HG02943 (cell line): Measurements from ENCODE around the gene TSPAN19.

Source experiments
- ATAC-seq: cut with Tn5 transposase; IDR thresholded peaks from one replicate; pipeline ENCODE4 v1.9.1; 2021; ENCODE audit warnings: mild to moderate bottlenecking, low read depth, moderate library complexity; ENCODE audit not compliant: unreplicated experiment

The TSPAN19 gene

DNA sequence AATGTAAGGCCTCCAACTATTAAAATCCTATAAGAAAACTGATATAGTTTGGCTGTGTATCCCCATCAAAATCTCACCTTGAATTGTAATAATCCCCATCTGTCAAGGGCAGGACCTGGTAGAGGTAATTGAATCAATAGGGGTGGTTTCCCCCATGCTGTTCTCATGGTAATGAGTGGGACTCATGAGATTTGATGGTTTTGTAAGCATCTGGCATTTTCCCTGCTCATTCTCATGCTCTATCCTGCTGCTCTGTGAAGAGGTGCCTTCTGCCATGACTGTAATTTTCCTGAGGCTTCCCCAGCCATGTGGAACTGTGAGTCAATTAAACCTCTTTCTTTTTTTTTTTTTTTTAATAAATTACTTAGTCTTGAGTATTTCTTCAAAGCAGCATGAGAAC is 31.9 kb downstream of the TSPAN19 start:
- ATAC-seq, result no peak

- no peak for ATAC-seq
Observed at GRCh38 chr12:85002778-85003296, 33.2 kb downstream of the TSPAN19 start.

DNA sequence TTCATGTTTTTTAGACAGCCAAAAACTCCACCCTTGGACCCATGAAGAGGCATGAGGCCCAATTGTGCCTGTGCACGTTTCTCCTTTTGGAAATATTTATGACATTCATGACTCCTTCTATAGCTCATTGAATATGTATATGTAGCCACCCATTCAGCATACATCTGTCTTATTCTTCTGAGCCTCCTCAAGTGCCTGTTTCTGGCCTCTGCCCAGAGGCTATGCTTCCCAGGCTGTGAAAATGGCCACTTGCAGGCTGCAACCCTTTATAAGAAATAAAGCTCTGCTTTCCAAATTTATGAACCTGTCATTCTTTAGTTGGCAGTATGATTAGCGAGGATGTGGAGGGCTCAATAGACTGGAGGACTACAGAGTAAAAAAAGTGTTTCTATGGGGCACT is 35.3 kb downstream of the TSPAN19 start:
- no peak for ATAC-seq

GRCh38 chr12:84998341-84998740 is 37.7 kb downstream of the TSPAN19 start:
- ATAC-seq, result no peak

GRCh38 chr12:84996759-84997158 is 39.3 kb downstream of the TSPAN19 start:
- no peak for ATAC-seq

DNA sequence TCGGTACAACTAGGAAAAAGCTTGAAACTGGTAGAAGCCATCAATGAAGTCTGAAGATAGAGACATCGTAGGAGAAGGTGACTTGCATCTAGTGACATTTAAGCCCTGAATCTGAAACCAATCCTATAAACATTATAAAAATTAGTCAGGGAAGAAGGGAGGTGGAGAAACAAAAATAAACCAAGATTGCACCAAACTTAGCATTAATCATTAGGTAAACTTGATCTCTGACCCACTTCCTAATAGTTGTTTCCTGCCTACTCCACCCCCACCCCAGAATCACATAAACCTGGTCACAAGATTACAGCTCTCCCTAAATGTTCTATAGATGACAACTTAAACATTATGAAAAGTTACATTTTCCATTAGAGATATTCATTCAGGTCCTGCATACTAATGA is 40.4 kb downstream of the TSPAN19 start:
- ATAC-seq, result no peak

DNA sequence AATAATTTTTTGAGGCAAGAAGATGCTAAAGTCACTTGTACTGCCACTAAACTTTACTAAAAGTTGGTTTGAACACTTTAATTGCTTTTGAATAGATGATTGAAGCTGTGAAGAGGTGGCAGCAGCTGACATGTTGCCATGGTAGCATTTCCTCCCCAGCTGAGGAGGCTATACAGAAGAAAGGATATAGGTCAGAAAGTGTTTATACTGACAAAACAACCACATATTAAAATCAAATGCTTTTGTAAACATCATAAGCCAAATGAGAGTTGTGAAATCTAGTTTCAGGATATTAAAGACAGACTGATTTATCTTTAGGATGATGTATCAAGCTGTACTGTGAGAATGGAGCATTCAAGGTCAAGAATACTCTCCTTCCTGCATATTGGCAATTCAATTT is 41.7 kb downstream of the TSPAN19 start:
- no peak for ATAC-seq

DNA sequence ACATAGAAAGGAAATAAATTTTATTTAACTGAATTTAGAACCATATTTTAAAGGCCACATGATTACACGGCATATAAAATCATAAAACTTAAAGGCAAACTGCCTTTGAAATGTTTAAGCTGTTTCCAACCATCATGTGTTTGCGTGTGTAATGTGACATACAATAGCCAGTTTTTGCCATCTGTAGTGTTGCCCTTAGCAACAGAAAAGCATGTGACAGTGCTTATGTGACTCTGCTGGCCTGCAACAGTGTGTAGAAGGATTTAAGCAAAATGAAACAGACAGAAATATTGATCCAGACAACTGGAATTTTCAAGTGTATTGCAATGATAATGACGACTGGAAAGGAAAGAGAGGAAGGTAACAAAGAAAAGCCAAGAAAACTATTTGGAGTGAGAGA is 49.5 kb downstream of the TSPAN19 start:
- no peak for ATAC-seq

DNA sequence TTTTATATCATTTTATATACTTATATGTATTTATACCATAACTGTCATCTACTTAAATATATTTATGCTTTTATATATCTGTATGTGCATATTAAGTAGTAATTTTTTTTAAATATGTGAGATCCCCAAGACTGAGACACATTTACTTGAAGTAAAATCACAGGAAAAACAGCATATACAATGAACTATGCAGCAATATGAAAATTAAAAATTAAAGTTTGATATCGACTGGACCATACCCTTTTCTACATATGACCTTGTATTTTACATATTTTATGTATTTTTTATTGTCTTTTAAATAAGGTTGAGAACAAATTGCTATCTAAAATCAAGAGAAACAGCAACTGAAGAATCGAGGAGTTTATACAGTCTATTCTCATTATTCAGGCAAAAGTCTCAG is 50.0 kb downstream of the TSPAN19 start:
- no peak for ATAC-seq

GRCh38 chr12:84983289-84983688 is 52.8 kb downstream of the TSPAN19 start:
- no peak for ATAC-seq

DNA sequence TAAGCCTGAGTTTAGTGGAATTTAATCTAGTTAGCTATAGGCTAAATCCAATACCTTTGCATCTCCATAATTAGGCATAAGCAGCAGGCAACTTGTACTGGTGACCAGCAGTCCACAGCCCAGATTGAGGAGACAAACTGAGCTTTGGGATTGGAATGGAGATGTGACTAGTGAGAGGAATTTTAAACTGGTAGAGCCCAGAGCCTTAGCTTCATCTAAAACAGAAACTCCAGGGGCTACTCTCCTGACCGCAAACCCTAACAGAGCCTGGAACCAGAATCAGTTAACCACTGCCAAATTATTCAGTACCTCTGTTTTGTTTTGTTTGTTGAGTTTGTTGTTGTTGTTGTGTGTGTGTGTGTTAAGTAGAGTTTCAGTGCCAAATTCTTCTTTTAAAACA is 53.2 kb downstream of the TSPAN19 start:
- ATAC-seq, result no peak

DNA sequence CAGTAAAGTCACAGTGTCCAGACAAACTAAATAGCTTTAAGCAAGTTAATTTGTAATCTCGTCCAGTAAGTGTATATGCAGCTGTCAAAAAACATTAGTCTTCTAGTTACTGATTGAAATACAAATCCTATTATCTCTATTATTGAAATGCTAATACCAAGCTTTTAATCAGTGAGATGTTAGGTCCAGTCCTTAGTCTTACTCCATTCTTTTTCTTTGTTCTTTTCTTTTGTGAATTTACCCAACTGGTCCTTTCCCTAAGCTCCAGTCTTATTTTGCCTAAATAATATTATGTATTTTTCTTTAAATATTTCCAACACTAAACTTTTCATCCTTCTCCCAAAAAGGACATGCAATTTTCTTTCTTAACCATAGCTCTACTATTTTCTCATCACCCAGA is 57.2 kb downstream of the TSPAN19 start:
- ATAC-seq, result no peak

GRCh38 chr12:84976133-84976532 is 59.9 kb downstream of the TSPAN19 start:
- no peak for ATAC-seq

DNA sequence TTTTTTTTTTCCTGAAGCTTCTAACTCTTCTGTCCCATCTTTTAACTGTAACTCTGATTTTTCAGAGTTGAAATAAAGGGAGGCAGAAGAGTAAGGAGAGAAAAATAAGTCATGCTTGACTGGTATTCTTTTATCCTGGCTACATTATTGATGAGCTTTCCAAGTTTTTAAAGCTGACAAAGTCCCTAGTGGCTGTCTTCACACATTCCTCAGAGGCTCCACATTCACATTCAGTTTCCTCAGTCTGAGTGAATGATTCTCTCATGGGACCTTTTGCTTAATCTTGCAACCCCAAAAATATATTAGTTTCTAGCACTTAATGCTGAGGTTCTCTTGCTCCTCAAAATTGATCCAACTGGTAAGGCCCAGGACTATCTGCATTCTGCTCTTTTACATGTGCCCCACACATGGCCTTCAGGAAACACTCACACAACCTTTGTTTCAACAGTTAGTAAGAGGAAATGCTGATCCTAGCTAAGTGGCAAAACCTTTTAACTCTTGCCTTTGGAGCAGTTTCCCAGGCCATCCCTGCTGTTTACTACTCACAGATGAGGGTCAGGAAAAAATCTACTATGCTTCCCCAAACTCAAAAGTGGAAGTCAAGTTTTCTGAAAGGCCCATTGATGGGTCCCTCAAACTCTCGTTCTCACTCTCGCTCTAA is 61.8 kb downstream of the TSPAN19 start:
- no peak for ATAC-seq

GRCh38 chr12:84973026-84973425 is 63.1 kb downstream of the TSPAN19 start:
- no peak for ATAC-seq

- no peak for ATAC-seq
Observed at GRCh38 chr12:84969226-84969625, 66.9 kb downstream of the TSPAN19 start.
